ENCODE measurements around the gene HLF. TPM values are rescaled to one million over a fixed set of nuclear protein-coding genes. Genes with fewer than 3 reads are reported as not detected.

The HLF gene
- total RNA-seq (2021), result not detected in 2 replicates
- Bru-seq, nascent RNA, result not detected
- not detected for BruChase-seq, experiment 1, labeled RNA remaining after a 2-hour chase
- not detected for BruChase-seq, experiment 2, labeled RNA remaining after a 6-hour chase
- long read RNA-seq, result 0 reads

GRCh38 chr17:55264645-55265298 lies at the start of gene HLF:
TSS of gene HLF (plus strand) at chr17:55264960. CDS start at chr17:55265485, 525 bp downstream.
- Histone ChIP-seq H3K4me1 (replicated peaks; ENCODE audit: insufficient read depth) (0 out of 2 replicates have a peak, but pooled peaks cover 1% of the 10 kb centered on the region), H3F3A (ENCODE audit: insufficient read depth, low read depth) (no peaks in the 10 kb centered on the region), H4K20me1 (ENCODE audit: insufficient read depth) (no peaks in the 10 kb centered on the region), H2AFZ (no peak within 1 kb of the TSS), H3K27ac (no peak within 1 kb of the TSS), H3K9me2 (ENCODE audit: insufficient read depth) (no peaks in the 10 kb centered on the region), H3K36me3 (ENCODE audit: low read depth) (no peaks in the 10 kb centered on the region), H3K79me2 (ENCODE audit: low read depth) (no peaks in the 10 kb centered on the region), H3K4me2 (no peak within 1 kb of the TSS), H3K4me3 (no peak within 1 kb of the TSS), H3K27me3 (ENCODE audit: insufficient read depth, low read depth) (peaks cover 48% of the 10 kb centered on the region), H3K9me3 (ENCODE audit: insufficient read depth, low read depth) (no peaks in the 10 kb centered on the region)
- POLR2A ChIA-PET (ENCODE audit: unreplicated experiment), result no interaction called here
- no TSS peak for BruUV-seq (replicated peaks)
- no peak for DNase-seq
- CTCF ChIA-PET, result interaction anchor here (0.5 kb wide), 1 partner anchor 1535 kb away, joined by 7 read pairs; no protein-coding TSS in a partner anchor
- intact Hi-C loops (cut with micrococcal nuclease; ENCODE audit: unreplicated experiment), result no loop called here
- TF ChIP-seq EZH2 (IDR thresholded peaks at IDR 0.05; ENCODE audit: low read depth) (no peak), CTCF (conservative IDR thresholded peaks at IDR 0.05) (no peak)

- intact Hi-C loops (cut with micrococcal nuclease; ENCODE audit: unreplicated experiment), result no loop called here
- ChIA-PET CTCF (no interaction called here), POLR2A (ENCODE audit: unreplicated experiment) (no interaction called here)
- TF ChIP-seq EZH2 (IDR thresholded peaks at IDR 0.05; ENCODE audit: low read depth) (no peak), CTCF (conservative IDR thresholded peaks at IDR 0.05) (no peak)
- no peak overlapping the region for H3K27ac ChIP-seq
- no peaks in the 10 kb centered on the region for H3K36me3 ChIP-seq (ENCODE audit: low read depth)
- no peaks in the 10 kb centered on the region for H3F3A ChIP-seq (ENCODE audit: insufficient read depth, low read depth)
- H3K9me2 ChIP-seq (ENCODE audit: insufficient read depth), result no peaks in the 10 kb centered on the region
- no peak for DNase-seq
- BruUV-seq (replicated peaks), result no TSS peak
- no peak overlapping the region for H3K4me3 ChIP-seq
- H2AFZ ChIP-seq, result no peak overlapping the region
- H3K79me2 ChIP-seq (ENCODE audit: low read depth), result no peaks in the 10 kb centered on the region
- no peaks in the 10 kb centered on the region for H4K20me1 ChIP-seq (ENCODE audit: insufficient read depth)
- H3K4me1 ChIP-seq (replicated peaks; ENCODE audit: insufficient read depth), result no peaks in the 10 kb centered on the region
- peaks cover 32% of the 10 kb centered on the region for H3K27me3 ChIP-seq (ENCODE audit: insufficient read depth, low read depth)
- no peak overlapping the region for H3K4me2 ChIP-seq
- H3K9me3 ChIP-seq (ENCODE audit: insufficient read depth, low read depth), result no peaks in the 10 kb centered on the region
Measured at GRCh38 chr17:55215711-55216110, 49.0 kb upstream of the HLF start.

- Histone ChIP-seq H3F3A (ENCODE audit: insufficient read depth, low read depth) (no peaks in the 10 kb centered on the region), H3K9me2 (ENCODE audit: insufficient read depth) (no peaks in the 10 kb centered on the region), H3K9me3 (ENCODE audit: insufficient read depth, low read depth) (no peaks in the 10 kb centered on the region), H3K79me2 (ENCODE audit: low read depth) (no peaks in the 10 kb centered on the region), H3K27ac (no peak overlapping the region), H3K4me3 (no peak overlapping the region), H4K20me1 (ENCODE audit: insufficient read depth) (no peaks in the 10 kb centered on the region), H2AFZ (no peak overlapping the region), H3K36me3 (ENCODE audit: low read depth) (no peaks in the 10 kb centered on the region), H3K4me1 (replicated peaks; ENCODE audit: insufficient read depth) (no peaks in the 10 kb centered on the region), H3K4me2 (no peak overlapping the region), H3K27me3 (ENCODE audit: insufficient read depth, low read depth) (peaks cover 39% of the 10 kb centered on the region)
- ChIA-PET CTCF (no interaction called here), POLR2A (ENCODE audit: unreplicated experiment) (no interaction called here)
- no TSS peak for BruUV-seq (replicated peaks)
- TF ChIP-seq CTCF (conservative IDR thresholded peaks at IDR 0.05), result no peak
- no peak for TF ChIP-seq EZH2 (IDR thresholded peaks at IDR 0.05; ENCODE audit: low read depth)
- DNase-seq, result no peak
- intact Hi-C loops (cut with micrococcal nuclease; ENCODE audit: unreplicated experiment), result no loop called here
Measured at GRCh38 chr17:55216888-55217287, 47.9 kb upstream of the HLF start.

All from PC-9 (cell line).